ENCODE data around the gene PDGFB. TPM values are rescaled to one million over a fixed set of nuclear protein-coding genes. Genes with fewer than 3 reads are reported as not detected.
A peak's percentile ranks its signal among the peaks of the same experiment; 100 is the strongest.

The PDGFB gene
- total RNA-seq, 6 donors from 2014 or later: 15.4 to 41.7 (median 24.1) TPM

DNA sequence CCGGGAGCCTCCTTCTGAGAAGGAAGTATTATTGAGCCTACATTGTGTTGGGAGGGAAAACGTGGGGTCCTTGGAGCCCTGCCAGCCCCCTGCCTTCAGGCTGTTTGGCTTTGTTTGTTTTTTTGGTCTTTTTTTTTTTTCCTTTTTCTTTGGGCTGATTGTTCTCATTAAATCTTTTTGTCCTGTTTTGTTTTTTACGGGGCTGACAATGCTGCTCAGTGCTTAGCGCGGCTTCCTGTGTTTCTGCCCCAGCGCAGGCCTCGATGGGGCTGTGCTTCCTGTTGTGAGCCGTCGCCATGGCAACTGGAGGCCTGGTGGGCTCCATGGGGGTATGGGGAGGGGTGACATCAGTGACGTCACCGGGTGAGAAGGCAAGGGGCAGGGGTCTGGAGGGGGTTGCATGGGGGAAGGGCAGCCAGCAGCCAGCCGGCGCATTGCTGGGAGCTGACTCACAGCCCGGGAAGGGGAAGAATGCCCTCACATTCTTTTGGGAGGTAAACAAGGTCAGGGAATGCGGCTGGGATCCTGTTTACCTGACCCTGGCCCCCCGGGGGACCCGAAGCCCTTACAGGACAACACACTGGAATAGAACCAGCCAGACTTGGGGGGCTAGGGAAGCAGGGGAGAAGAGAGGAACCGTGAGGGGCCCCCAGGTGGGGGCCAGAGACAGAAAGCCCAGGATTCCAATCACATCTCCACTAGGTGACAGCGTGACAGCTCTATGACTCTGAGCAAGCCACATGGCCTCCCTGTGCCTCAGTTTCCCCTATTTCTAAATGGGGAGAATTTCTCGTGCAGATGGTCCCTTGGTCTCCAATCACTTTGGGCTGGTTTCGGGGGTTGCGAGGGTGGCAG is 70.1 kb downstream of the PDGFB start:
- Histone ChIP-seq H3K9me3 (no peaks in the 10 kb centered on the region), H3K27me3 (no peaks in the 10 kb centered on the region), H3K36me3 (no peaks in the 10 kb centered on the region), H3K4me1 (peaks cover 66 to 91% (median 82%) of the 10 kb centered on the region in 4 donors), H3K4me3 (peak overlapping the region in 1 of 4 donors; percentile 13), H3K27ac (peak overlapping the region; percentile 84 to 93 (median 88))
- ATAC-seq (ENCODE audit: low FRiP score in 2 of 2) (peak; percentile 46 to 62), DNase-seq (peak; percentile 71 to 82)
- 11 to 23% methylated on average over 17 to 22 of the region's 22 CpGs for WGBS, 2 donors
- no peak for TF ChIP-seq POLR2A (IDR thresholded peaks at IDR 0.05)
- peak; percentile 65 to 85 for TF ChIP-seq POLR2AphosphoS5 (IDR thresholded peaks at IDR 0.05)
- peak; percentile 36 to 84 (median 60) for TF ChIP-seq EP300 (IDR thresholded peaks at IDR 0.05)

DNA sequence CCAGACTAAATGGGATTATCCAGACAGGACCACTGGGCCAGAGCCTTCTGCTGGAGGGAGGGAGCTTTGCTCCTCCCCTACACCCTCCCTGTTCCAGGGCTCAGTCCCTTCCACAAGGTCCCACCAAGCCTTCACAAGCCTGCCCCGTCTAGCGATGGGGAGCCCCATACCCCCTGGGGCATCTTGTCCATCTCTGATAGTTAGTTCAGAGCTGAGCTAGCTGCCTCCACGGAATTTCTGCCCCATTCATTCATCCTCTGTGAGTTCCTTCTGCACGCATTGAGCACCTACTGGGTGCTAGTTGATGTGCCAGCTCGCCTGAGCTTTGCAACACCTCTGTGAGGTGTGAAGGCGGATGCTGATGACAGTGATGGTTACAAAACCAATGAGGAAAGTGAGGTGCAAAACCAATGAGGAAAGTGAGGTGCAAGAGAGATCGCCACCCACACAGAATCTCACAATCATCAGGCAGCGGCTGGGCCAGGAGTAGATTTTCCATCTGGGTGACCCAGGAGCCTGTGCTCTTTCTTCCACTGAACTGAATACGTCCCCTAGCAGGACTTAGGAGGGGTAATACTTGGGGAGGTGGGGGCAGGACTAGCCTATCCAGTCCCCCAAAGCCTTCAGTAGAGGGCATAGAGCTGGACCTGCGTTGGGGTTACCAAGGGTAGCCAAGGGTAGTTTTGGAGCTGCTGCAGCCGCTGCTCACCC is 70.8 kb downstream of the PDGFB start:
- no peaks in the 10 kb centered on the region for H3K36me3 ChIP-seq
- TF ChIP-seq, protein P1, sequence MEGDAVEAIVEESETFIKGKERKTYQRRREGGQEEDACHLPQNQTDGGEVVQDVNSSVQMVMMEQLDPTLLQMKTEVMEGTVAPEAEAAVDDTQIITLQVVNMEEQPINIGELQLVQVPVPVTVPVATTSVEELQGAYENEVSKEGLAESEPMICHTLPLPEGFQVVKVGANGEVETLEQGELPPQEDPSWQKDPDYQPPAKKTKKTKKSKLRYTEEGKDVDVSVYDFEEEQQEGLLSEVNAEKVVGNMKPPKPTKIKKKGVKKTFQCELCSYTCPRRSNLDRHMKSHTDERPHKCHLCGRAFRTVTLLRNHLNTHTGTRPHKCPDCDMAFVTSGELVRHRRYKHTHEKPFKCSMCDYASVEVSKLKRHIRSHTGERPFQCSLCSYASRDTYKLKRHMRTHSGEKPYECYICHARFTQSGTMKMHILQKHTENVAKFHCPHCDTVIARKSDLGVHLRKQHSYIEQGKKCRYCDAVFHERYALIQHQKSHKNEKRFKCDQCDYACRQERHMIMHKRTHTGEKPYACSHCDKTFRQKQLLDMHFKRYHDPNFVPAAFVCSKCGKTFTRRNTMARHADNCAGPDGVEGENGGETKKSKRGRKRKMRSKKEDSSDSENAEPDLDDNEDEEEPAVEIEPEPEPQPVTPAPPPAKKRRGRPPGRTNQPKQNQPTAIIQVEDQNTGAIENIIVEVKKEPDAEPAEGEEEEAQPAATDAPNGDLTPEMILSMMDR (IDR thresholded peaks at IDR 0.05): no peak
- no peak for TF ChIP-seq POLR2AphosphoS5 (IDR thresholded peaks at IDR 0.05)
- no peak for TF ChIP-seq POLR2A (IDR thresholded peaks at IDR 0.05)
- TF ChIP-seq EP300 (IDR thresholded peaks at IDR 0.05): no peak
- ATAC-seq (ENCODE audit: low FRiP score in 2 of 2): no peak
- DNase-seq: no peak
- WGBS, 2 donors: 56 to 61% methylated on average over 11 of the region's 11 CpGs
- peak overlapping the region in 1 of 4 donors; percentile 13 for H3K4me3 ChIP-seq
- peak overlapping the region; percentile 84 to 93 (median 88) for H3K27ac ChIP-seq
- no peaks in the 10 kb centered on the region for H3K27me3 ChIP-seq
- H3K4me1 ChIP-seq: peaks cover 66 to 83% (median 75%) of the 10 kb centered on the region in 4 donors
- no peaks in the 10 kb centered on the region for H3K9me3 ChIP-seq

Other genes with a start within 250 kb of the PDGFB start
- gene APOBEC3C, start 230.7 kb downstream of the PDGFB start, total RNA-seq: 10 to 100 TPM in 4 of 6 donors, 1 to 10 TPM in 2; 6.1 to 27.0 (median 11.1) TPM
- 1 to 10 TPM; 1.2 to 5.8 (median 3.6) TPM for gene APOBEC3D, start 223.9 kb downstream of the PDGFB start, total RNA-seq
- 10 to 100 TPM in 2 of 6 donors, 1 to 10 TPM in 4; 4.0 to 12.0 (median 6.5) TPM for gene APOBEC3F, start 204.1 kb downstream of the PDGFB start, total RNA-seq
- gene APOBEC3G, start 167.7 kb downstream of the PDGFB start, total RNA-seq: 10 to 100 TPM; 10.2 to 38.8 (median 15.8) TPM
- gene APOBEC3H, start 147.7 kb downstream of the PDGFB start, total RNA-seq: 1 to 10 TPM in 3 of 6 donors, under 1 TPM in 3; 0.78 to 4.2 (median 1.0) TPM
- gene CBX7, start 92.3 kb downstream of the PDGFB start, total RNA-seq: 100 to 1,000 TPM in 1 of 6 donors, 10 to 100 TPM in 5; 51.5 to 145 (median 60.6) TPM
- gene RPL3, start 74.6 kb upstream of the PDGFB start, total RNA-seq: 1,000 to 10,000 TPM; 1,194 to 1,833 (median 1,624) TPM
- 10 to 100 TPM in 1 of 6 donors, 1 to 10 TPM in 5; 2.0 to 14.6 (median 5.3) TPM for gene SYNGR1, start 105.0 kb upstream of the PDGFB start, total RNA-seq
- 10 to 100 TPM; 15.4 to 34.6 (median 25.9) TPM for gene TAB1, start 154.8 kb upstream of the PDGFB start, total RNA-seq
- gene MGAT3, start 212.0 kb upstream of the PDGFB start, total RNA-seq: 10 to 100 TPM in 5 of 6 donors, 1 to 10 TPM in 1; 5.2 to 45.0 (median 26.0) TPM

Data from upper lobe of left lung (tissue), 6 donors.